HepG2 (cell line): ENCODE measurements around the gene GAPDH. TPM values are rescaled to one million over a fixed set of nuclear protein-coding genes. Genes with fewer than 3 reads are reported as not detected.

Experiments used
- DR1 ChIP-seq: sonication (generic); formaldehyde crosslinking; IDR thresholded peaks from 2 replicates; pipeline ENCODE4 v1.8.0; 2021; ENCODE audit warnings: mild to moderate bottlenecking, missing genetic modification reagents, inconsistent platforms
- ETV6 ChIP-seq: sonication (generic); formaldehyde crosslinking; conservative IDR thresholded peaks from 2 replicates; pipeline ENCODE4 v1.4.0; 2020; ENCODE audit warnings: missing genetic modification reagents
- EZH2 ChIP-seq: conservative IDR thresholded peaks from 2 replicates; pipeline ENCODE4 v1.6.1; 2012; ENCODE audit warnings: mild to moderate bottlenecking, low read depth, low read length, moderate library complexity
- KDM5A ChIP-seq: fragments of 200-600 bp; sonication (generic); IDR thresholded peaks from 2 replicates; pipeline ENCODE4 v1.7.0; 2018; ENCODE audit warnings: antibody characterized with exemption, mild to moderate bottlenecking, low read length, borderline replicate concordance
- KLF16 ChIP-seq, 2 experiments: sonication (generic) in 1 of 2; formaldehyde crosslinking in 1 of 2; IDR thresholded peaks; 2 replicates each; pipeline versions ENCODE4 v1.6.1 to v1.8.0; 2016 to 2023; ENCODE audit warnings: missing genetic modification reagents in 2 of 2, missing compliant biosample characterization in 1 of 2
- MTERF4 ChIP-seq: sonication (generic); formaldehyde crosslinking; IDR thresholded peaks from 2 replicates; pipeline ENCODE4 v1.8.0; 2023; ENCODE audit warnings: mild to moderate bottlenecking, missing genetic modification reagents
- RFX5 ChIP-seq: IDR thresholded peaks from 2 replicates; pipeline ENCODE4 v1.6.1; 2011; ENCODE audit warnings: low read depth, low read length, improper control_type of control experiment
- SIN3A ChIP-seq: IDR thresholded peaks from 2 replicates; pipeline ENCODE4 v1.6.1; 2011; ENCODE audit warnings: low read depth, mild to moderate bottlenecking, control low read depth, low read length, borderline replicate concordance
- SKI ChIP-seq: fragments of 450-650 bp; IDR thresholded peaks from one replicate; pipeline ENCODE4 v1.6.1; 2018; ENCODE audit warnings: mild to moderate bottlenecking; ENCODE audit not compliant: partially characterized antibody
- TRIM22 ChIP-seq: fragments of 450-650 bp; IDR thresholded peaks from 2 replicates; pipeline ENCODE4 v1.6.1; 2017
- ZBTB3 ChIP-seq: sonication (generic); formaldehyde crosslinking; IDR thresholded peaks from 2 replicates; pipeline ENCODE4 v1.4.0; 2020; ENCODE audit warnings: low read depth, mild to moderate bottlenecking, moderate library complexity, missing genetic modification reagents, borderline replicate concordance
- ZBTB46 ChIP-seq: sonication (generic); formaldehyde crosslinking; IDR thresholded peaks from 2 replicates; pipeline ENCODE4 v1.4.0; 2020; ENCODE audit warnings: mild to moderate bottlenecking, missing genetic modification reagents, borderline replicate concordance
- ZNF749 ChIP-seq: sonication (generic); formaldehyde crosslinking; IDR thresholded peaks from 2 replicates; pipeline ENCODE4 v1.8.0; 2022; ENCODE audit warnings: mild to moderate bottlenecking, missing genetic modification reagents, moderate library complexity, borderline replicate concordance
- ZSCAN5A ChIP-seq: sonication (generic); formaldehyde crosslinking; IDR thresholded peaks from 2 replicates; pipeline ENCODE4 v1.8.0; 2022; ENCODE audit warnings: mild to moderate bottlenecking, missing genetic modification reagents, borderline replicate concordance
- polyA plus RNA-seq, 8 experiments: library from polyadenylated mRNA; depleted of rRNA in 3 of 8; stranded (reverse) in 7 of 8; unstranded in 1 of 8; fragments of >200 nt; fragmentation: Illumina TruSeq in 4 of 8; extraction: Trizol in 4 of 8; gene quantifications; 2 replicates each; pipeline versions ENCODE4 v1.2.1 to v1.2.3, GENCODE V29; 2011 to 2016; ENCODE audit warnings: low read depth in 4 of 8, missing spikeins in 1 of 8, mixed read lengths in 1 of 8; ENCODE audit not compliant: insufficient read depth in 1 of 8
- total RNA-seq, 5 experiments: library from RNA; depleted of rRNA; stranded (reverse); fragments of >200 nt; fragmentation: Illumina TruSeq; extraction: Trizol; gene quantifications; 2 replicates each; pipeline ENCODE4 v1.2.3, GENCODE V29; 2016; ENCODE audit warnings: low read depth in 1 of 5

The GAPDH gene
- total and polyA plus RNA-seq, 2 of the 13 experiments (the other 11 are each of a cell fraction or from before 2014, with no cell fraction given): 3,038 to 12,722 TPM

- TF ChIP-seq ZBTB46 (CRISPR knock-in tag) (no peak), ZNF749 (CRISPR knock-in tag) (no peak), ETV6 (CRISPR knock-in tag) (no peak), DR1 (CRISPR knock-in tag) (no peak), KDM5A (0 out of 2 replicates have a peak, but pooled peaks have one; percentile 14), SIN3A (0 out of 2 replicates have a peak, but pooled peaks have one; percentile 1), ZSCAN5A (CRISPR knock-in tag) (no peak), SKI (no peak), EZH2 (no peak), KLF16 (CRISPR knock-in tag; IDR thresholded peaks at IDR 0.05) (no peak), RFX5 (no peak), ZBTB3 (CRISPR knock-in tag) (no peak), MTERF4 (CRISPR knock-in tag) (no peak), TRIM22 (no peak)
These were observed 1.3 kb downstream of the GAPDH start (continued) for GRCh38 chr12:6535697-6535946.
